Testis (tissue), 3 donors: ENCODE measurements around the gene IQGAP3. TPM values are rescaled to one million over a fixed set of nuclear protein-coding genes. Genes with fewer than 3 reads are reported as not detected.

Experiments used
- DNase-seq: peaks from one replicate; pipeline ENCODE4 v3.0.0-alpha.2; 2019
- H3K27ac ChIP-seq, 2 donors: fragments of 200-600 bp; sonication (generic); one replicate each; pipeline ENCODE4 v1.5.1; 2019
- H3K27me3 ChIP-seq: fragments of 200-600 bp; sonication (generic); one replicate; pipeline ENCODE4 v1.5.1; 2019
- H3K36me3 ChIP-seq: fragments of 200-600 bp; sonication (generic); one replicate; pipeline ENCODE4 v1.5.1; 2017; ENCODE audit warnings: low read depth; ENCODE audit errors: missing control alignments
- H3K4me1 ChIP-seq: fragments of 200-600 bp; sonication (generic); one replicate; pipeline ENCODE4 v1.5.1; 2019
- H3K4me3 ChIP-seq, 2 donors: fragments of 200-600 bp; sonication (generic); one replicate each; pipeline ENCODE4 v1.5.1; 2017 to 2019
- H3K9me3 ChIP-seq: fragments of 200-600 bp; sonication (generic); one replicate; pipeline ENCODE4 v1.5.1; 2017
- POLR2A ChIP-seq: fragments of 450-650 bp; IDR thresholded peaks from one replicate; pipeline ENCODE4 v1.6.1; 2017; ENCODE audit warnings: antibody characterized with exemption, mild to moderate bottlenecking, moderate library complexity
- WGBS, 2 donors: methylation state at CpG; one replicate each; pipeline ENCODE4 v1.1.5; 2018; 5-methylcytosine and 5-hydroxymethylcytosine counted together
- intact Hi-C: fragments of 100-400 bp; cut with DNase I; formaldehyde crosslinking; loops from one replicate; pipeline ENCODE4 v1.15.1; 2023; ENCODE audit warnings: low total_unique reads
- polyA plus RNA-seq: library from polyadenylated mRNA; stranded (reverse); fragments of 350-450 nt; fragmentation: Illumina TruSeq; extraction: RNeasy Lipid Tissue Mini Kit (QIAGEN cat#74804); gene quantifications from one replicate; pipeline ENCODE4 v1.2.3, GENCODE V29; 2014; ENCODE audit warnings: low read depth, low replicate concordance; ENCODE audit not compliant: insufficient read depth
- total RNA-seq, 2 donors: library from RNA; depleted of rRNA; stranded (reverse); fragments of >200 nt; gene quantifications; one replicate each; pipeline ENCODE4 v1.2.3, GENCODE V29; 2016
- TF ChIP-seq, protein P1 (sequence below), 3 experiments: fragments of 450-650 bp in 2 of 3; fragments of 200-600 bp in 1 of 3; sonication (generic) in 1 of 3; IDR thresholded peaks; one replicate each; pipeline ENCODE4 v1.5.1; 2016 to 2019; ENCODE audit warnings: antibody characterized with exemption in 3 of 3, mild to moderate bottlenecking in 2 of 3, moderate library complexity in 1 of 3

The IQGAP3 gene
- total and polyA plus RNA-seq, 3 donors from 2014 or later: 5.6 to 13.4 (median 8.2) TPM

DNA sequence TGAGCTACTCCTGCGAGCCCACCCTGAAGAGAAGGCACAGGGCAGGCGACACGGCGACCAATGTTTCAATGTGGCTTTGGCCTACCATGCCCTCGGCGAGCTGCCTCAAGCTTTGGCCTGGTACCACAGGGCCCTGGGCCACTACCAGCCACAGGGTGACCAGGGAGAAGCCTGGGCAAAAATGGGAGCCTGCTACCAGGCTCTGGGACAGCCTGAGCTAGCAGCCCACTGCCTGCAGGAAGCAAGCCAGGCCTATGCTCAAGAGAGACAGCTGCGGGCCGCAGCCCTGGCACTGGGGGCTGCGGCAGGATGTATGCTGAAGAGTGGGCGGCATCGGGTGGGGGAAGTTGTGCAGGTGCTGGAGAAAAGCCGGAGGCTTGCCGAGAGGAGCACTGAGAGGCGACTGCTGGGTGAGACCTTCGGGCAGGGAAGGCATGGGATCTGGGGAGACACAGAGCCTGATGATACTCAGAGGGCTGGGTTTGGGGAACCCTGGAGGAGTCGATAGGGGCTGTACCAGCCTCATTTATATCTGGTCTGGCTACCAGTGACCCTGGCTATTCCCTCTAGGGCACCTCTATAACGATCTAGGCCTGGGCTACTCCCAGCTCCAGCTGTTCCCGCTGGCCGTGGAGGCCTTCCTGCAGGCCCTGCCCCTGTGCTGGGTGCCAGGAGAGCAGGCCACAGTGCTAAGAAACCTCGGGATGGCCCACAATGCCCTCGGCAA lies 9.5 kb upstream of the IQGAP3 start:
- H3K9me3 ChIP-seq: no peaks in the 10 kb centered on the region
- H3K27ac ChIP-seq: no peak overlapping the region
- WGBS, 2 donors: 66 to 84% methylated on average over 16 to 21 of the region's 21 CpGs
- H3K4me3 ChIP-seq: no peak overlapping the region
- H3K27me3 ChIP-seq: no peaks in the 10 kb centered on the region
- no peaks in the 10 kb centered on the region for H3K4me1 ChIP-seq
- intact Hi-C loops: loop anchor here (10.0 kb wide), 1 partner anchor 73 kb away; no protein-coding TSS in a partner anchor
- TF ChIP-seq POLR2A: no peak
- TF ChIP-seq, protein P1, sequence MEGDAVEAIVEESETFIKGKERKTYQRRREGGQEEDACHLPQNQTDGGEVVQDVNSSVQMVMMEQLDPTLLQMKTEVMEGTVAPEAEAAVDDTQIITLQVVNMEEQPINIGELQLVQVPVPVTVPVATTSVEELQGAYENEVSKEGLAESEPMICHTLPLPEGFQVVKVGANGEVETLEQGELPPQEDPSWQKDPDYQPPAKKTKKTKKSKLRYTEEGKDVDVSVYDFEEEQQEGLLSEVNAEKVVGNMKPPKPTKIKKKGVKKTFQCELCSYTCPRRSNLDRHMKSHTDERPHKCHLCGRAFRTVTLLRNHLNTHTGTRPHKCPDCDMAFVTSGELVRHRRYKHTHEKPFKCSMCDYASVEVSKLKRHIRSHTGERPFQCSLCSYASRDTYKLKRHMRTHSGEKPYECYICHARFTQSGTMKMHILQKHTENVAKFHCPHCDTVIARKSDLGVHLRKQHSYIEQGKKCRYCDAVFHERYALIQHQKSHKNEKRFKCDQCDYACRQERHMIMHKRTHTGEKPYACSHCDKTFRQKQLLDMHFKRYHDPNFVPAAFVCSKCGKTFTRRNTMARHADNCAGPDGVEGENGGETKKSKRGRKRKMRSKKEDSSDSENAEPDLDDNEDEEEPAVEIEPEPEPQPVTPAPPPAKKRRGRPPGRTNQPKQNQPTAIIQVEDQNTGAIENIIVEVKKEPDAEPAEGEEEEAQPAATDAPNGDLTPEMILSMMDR (IDR thresholded peaks at IDR 0.05): no peak
- H3K36me3 ChIP-seq: no peaks in the 10 kb centered on the region
- no peak for DNase-seq

DNA sequence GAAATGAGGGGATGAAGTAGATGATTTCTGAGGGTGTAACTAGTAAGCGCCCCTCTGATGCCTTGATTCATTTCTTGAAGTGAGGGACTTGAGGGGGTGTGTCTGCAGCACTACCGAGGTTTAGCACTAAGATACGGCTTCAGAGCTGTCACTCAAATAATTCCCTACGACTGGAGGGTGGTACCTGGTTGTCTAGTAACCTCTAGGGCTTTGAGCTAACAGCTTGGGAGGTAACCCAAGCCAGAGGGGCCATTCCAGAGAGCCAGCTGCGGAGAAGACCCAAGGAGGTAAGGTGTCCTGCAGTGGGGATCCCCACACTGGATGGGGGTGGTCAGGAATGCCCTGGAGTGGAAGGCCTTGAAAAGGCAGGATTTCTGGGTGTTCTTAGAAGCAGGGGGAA lies 7.1 kb upstream of the IQGAP3 start, which contains the start of gene TTC24:
Gene TTC24 (plus strand): TSS at position 252 of the 400 bp plus-strand sequence. CDS start 1,642 bp downstream, outside the sequence.
- H3K4me1 ChIP-seq: no peaks in the 10 kb centered on the region
- H3K36me3 ChIP-seq: no peaks in the 10 kb centered on the region
- no peaks in the 10 kb centered on the region for H3K27me3 ChIP-seq
- no peak for DNase-seq
- H3K4me3 ChIP-seq: no peak within 1 kb of the TSS
- intact Hi-C loops: no loop called here
- H3K27ac ChIP-seq: no peak within 1 kb of the TSS
- TF ChIP-seq, protein P1 (IDR thresholded peaks at IDR 0.05): no peak
- TF ChIP-seq POLR2A: no peak
- WGBS, 2 donors: 87 to 89% methylated on average over 5 of the region's 5 CpGs
- no peaks in the 10 kb centered on the region for H3K9me3 ChIP-seq

DNA sequence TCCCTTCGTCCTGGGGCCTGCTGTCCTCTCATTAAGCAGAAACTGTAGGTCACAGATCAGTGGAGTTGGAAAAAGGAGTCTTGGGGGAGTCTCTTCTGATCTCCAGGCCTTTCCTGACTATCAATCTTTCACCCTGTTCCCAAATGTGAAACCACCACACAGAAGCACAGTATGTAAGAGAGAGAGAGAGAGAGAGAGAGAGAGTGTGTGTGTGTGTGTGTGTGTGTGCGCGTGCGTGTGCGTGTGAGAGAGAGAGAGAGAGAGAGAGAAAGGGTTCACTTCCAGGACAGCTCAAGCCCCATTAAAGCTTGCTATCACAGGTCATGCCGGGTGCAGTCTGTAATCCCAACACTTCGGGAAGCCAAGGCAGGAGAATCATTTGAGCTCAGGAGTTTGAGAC lies 5.7 kb upstream of the IQGAP3 start:
- Histone ChIP-seq H3K4me1 (no peaks in the 10 kb centered on the region), H3K9me3 (no peaks in the 10 kb centered on the region), H3K27ac (no peak overlapping the region), H3K4me3 (no peak overlapping the region), H3K27me3 (no peaks in the 10 kb centered on the region), H3K36me3 (no peaks in the 10 kb centered on the region)
- TF ChIP-seq, protein P1 (IDR thresholded peaks at IDR 0.05): no peak
- no peak for TF ChIP-seq POLR2A
- intact Hi-C loops: no loop called here
- no peak for DNase-seq
- 50 to 54% methylated on average over 7 of the region's 7 CpGs for WGBS, 2 donors

DNA sequence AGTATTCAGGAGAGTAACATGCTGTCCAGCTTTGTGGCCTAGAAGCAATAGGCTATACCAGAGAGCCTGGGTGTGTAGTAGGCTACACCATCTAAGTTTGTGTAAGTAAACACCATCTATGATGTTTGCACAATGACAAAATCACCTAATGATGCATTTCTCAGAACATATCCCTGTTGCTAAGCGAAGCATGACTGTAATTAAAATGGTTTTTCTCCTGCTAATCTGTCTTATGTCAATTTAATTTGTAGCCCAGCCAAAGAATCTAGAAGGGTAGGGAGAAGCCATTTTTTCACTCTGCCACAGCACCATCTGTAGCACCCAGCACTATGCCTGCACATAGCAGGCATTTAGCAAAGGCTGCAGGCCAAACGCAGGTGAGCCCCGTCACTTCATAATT lies 5.2 kb upstream of the IQGAP3 start:
- H3K9me3 ChIP-seq: no peaks in the 10 kb centered on the region
- H3K27me3 ChIP-seq: no peaks in the 10 kb centered on the region
- no peak overlapping the region for H3K27ac ChIP-seq
- intact Hi-C loops: no loop called here
- H3K4me1 ChIP-seq: peaks cover 4% of the 10 kb centered on the region
- H3K4me3 ChIP-seq: no peak overlapping the region
- WGBS, 2 donors: 90% methylated on average over 3 of the region's 3 CpGs
- no peaks in the 10 kb centered on the region for H3K36me3 ChIP-seq
- TF ChIP-seq, protein P1 (IDR thresholded peaks at IDR 0.05): no peak
- no peak for TF ChIP-seq POLR2A
- DNase-seq: no peak
